Measurements from ENCODE around the gene GLRX. TPM values are rescaled to one million over a fixed set of nuclear protein-coding genes. Genes with fewer than 3 reads are reported as not detected.
A peak's percentile ranks its signal among the peaks of the same experiment; 100 is the strongest.

Gene GLRX
- total and polyA plus RNA-seq, 2 of the 13 experiments (the other 11 are each of a cell fraction or from before 2014, with no cell fraction given) = 63.8 to 499 TPM

DNA sequence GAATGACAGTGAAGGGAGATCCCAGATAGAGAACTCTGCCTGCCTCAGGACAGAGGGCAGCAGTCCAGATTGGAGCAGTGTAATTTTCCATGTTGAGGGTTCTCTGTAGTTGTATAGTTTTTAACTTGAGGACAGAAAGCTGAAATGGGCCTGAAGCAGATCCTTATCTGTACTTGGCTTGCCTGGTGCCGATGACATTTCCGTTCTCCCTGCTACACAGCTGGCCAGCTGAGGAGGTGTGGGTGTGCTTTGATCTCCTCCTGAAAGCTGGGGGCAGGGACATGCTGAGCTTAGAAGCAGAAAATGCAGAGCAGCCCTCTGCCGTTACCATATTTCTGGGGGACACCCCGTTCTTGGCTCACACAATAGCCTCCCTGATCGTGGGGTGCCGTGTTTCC lies 10.5 kb downstream of the GLRX start (continued):
- TF ChIP-seq ZNF350 (CRISPR knock-in tag; IDR thresholded peaks at IDR 0.05; ENCODE audit: borderline replicate concordance, low read depth) = 0 out of 2 replicates have a peak, but pooled peaks have one; percentile 39
- TF ChIP-seq U2AF1 (optimal IDR thresholded peaks at IDR 0.05; ENCODE audit: low read depth, low read length) = no peak
- no peak for TF ChIP-seq ZNF589 (CRISPR knock-in tag; conservative IDR thresholded peaks at IDR 0.05)
- no peak for TF ChIP-seq ZNF337 (CRISPR knock-in tag; IDR thresholded peaks at IDR 0.05; ENCODE audit: borderline replicate concordance, low read depth)
- peak; percentile 46; the same call in 1 of the 2 replicates for TF ChIP-seq HMG20A (CRISPR knock-in tag; IDR thresholded peaks at IDR 0.05; ENCODE audit: borderline replicate concordance)
- peak; percentile 97 for TF ChIP-seq ZBTB42 (CRISPR knock-in tag; IDR thresholded peaks at IDR 0.05)
- TF ChIP-seq, protein P1, sequence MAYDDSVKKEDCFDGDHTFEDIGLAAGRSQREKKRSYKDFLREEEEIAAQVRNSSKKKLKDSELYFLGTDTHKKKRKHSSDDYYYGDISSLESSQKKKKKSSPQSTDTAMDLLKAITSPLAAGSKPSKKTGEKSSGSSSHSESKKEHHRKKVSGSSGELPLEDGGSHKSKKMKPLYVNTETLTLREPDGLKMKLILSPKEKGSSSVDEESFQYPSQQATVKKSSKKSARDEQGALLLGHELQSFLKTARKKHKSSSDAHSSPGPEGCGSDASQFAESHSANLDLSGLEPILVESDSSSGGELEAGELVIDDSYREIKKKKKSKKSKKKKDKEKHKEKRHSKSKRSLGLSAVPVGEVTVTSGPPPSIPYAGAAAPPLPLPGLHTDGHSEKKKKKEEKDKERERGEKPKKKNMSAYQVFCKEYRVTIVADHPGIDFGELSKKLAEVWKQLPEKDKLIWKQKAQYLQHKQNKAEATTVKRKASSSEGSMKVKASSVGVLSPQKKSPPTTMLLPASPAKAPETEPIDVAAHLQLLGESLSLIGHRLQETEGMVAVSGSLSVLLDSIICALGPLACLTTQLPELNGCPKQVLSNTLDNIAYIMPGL (CRISPR knock-in tag; IDR thresholded peaks at IDR 0.05; ENCODE audit: borderline replicate concordance in 1 of 2, low read depth in 1 of 2) = peak in 1 of 2 experiments; percentile 25; a peak in 1 of 4 replicates
- no peak for TF ChIP-seq MXI1 (IDR thresholded peaks at IDR 0.05; ENCODE audit: borderline replicate concordance, low read depth, low read length)
- no peak for TF ChIP-seq ZNF672 (CRISPR knock-in tag; IDR thresholded peaks at IDR 0.05)
- TF ChIP-seq PAXIP1 (CRISPR knock-in tag; conservative IDR thresholded peaks at IDR 0.05) = peak; percentile 75; the same call in 1 of the 2 replicates
- peak; percentile 53; the same call in 1 of the 2 replicates for TF ChIP-seq MXD4 (CRISPR knock-in tag; IDR thresholded peaks at IDR 0.05)
- peak; percentile 75 for TF ChIP-seq ZNF331 (CRISPR knock-in tag; IDR thresholded peaks at IDR 0.05)
- TF ChIP-seq AKNA (CRISPR knock-in tag; IDR thresholded peaks at IDR 0.05; ENCODE audit: borderline replicate concordance) = no peak
- no peak for TF ChIP-seq BCLAF1 (IDR thresholded peaks at IDR 0.05)
- peak; percentile 46; the same call in 1 of the 2 replicates for TF ChIP-seq THAP11 (CRISPR knock-in tag; IDR thresholded peaks at IDR 0.05)
- peak; percentile 41; the same call in 1 of the 2 replicates for TF ChIP-seq ZFX (CRISPR knock-in tag; IDR thresholded peaks at IDR 0.05; ENCODE audit: low read depth)
- TF ChIP-seq NBN (conservative IDR thresholded peaks at IDR 0.05) = no peak

All from HepG2 (cell line).